ENCODE results near the gene EWSR1. TPM values are rescaled to one million over a fixed set of nuclear protein-coding genes. Genes with fewer than 3 reads are reported as not detected.

Gene EWSR1
- total and polyA plus RNA-seq, 2 of the 4 experiments (the other 2 are of a cell fraction): 243 to 518 TPM

DNA sequence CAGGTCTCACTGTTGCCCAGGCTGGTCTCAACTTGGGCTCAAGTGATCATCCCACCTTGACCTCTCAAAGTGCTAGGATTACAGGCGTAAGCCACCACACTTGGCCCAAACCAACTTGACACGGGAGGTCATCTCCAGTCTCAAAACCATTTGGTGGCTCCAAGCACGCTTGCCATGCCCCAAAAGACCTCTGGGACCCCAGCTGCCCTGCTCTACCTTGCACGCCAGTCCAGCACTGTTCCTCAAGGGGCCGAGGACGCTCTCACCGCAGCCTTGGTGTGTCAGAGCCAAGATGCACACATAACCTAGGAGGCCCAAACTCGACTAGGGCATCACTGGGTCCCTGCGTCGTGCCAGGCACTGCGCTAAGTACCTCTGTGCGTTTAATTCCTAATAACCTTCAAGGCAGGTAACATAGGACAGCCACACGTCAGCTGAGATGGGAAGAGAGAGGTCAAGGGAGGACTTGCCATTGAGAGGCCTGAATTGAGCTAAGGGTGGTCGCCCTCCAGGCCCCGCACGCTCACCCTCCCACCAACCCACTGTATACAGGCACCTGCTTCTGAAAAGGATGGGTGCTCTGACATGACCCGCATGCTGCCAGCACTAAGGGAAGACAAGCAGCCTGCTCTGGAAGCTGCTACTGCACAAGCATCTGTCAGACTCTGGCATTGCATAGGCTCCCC is 33.8 kb downstream of the EWSR1 start:
- no peak overlapping the region for H3K4me2 ChIP-seq (ENCODE audit: low read depth, low read length)
- H3K4me3 ChIP-seq (ENCODE audit: insufficient read depth, low read depth, low read length): no peak overlapping the region
- H3K27me3 ChIP-seq (ENCODE audit: control insufficient read depth, insufficient read depth, low read length): no peaks in the 10 kb centered on the region
- no peak overlapping the region for H3K23ac ChIP-seq (ENCODE audit: low read depth, low read length)
- intact Hi-C loops (cut with micrococcal nuclease) (no loop called here), dilution Hi-C loops (cut with HindIII; ENCODE audit: low sequenced_read_pairs, unreplicated experiment) (no loop called here), in situ Hi-C loops (cut with MboI; ENCODE audit: low sequenced_read_pairs) (no loop called here)
- peaks cover 10% of the 10 kb centered on the region for H3K9me1 ChIP-seq (ENCODE audit: insufficient read depth, low read length)
- no peak overlapping the region for H3K18ac ChIP-seq (ENCODE audit: low read depth, low read length)
- POLR2A ChIA-PET (ENCODE audit: unreplicated experiment): no interaction called here
- H2AK9ac ChIP-seq (replicated peaks; ENCODE audit: low read depth, low read length, poor library complexity): no peak overlapping the region
- no peak for DNase-seq
- no peak for ATAC-seq (ENCODE audit: low read depth)
- no peak overlapping the region for H3K14ac ChIP-seq (replicated peaks; ENCODE audit: low read depth, low read length)
- no peak overlapping the region for H2BK20ac ChIP-seq (ENCODE audit: low read depth, low read length)
- peaks cover 2% of the 10 kb centered on the region for H3K4me1 ChIP-seq (ENCODE audit: control insufficient read depth, insufficient read depth, low read length)
- H3K79me1 ChIP-seq (ENCODE audit: low read depth in 1 of 2, low read length in 2 of 2): peaks cover 9 to 21% of the 10 kb centered on the region in 2 experiments
- H4K5ac ChIP-seq (ENCODE audit: low read depth, low read length): no peak overlapping the region
- no peak overlapping the region for H4K8ac ChIP-seq (ENCODE audit: low read depth in 2 of 2, low read length in 2 of 2)
- H3K4ac ChIP-seq (ENCODE audit: low read depth, low read length): no peak overlapping the region
- no TSS peak for BruUV-seq (replicated peaks)
- H2AFZ ChIP-seq (replicated peaks; ENCODE audit: low read length, poor library complexity): no peak overlapping the region
- H3K9me3 ChIP-seq (ENCODE audit: control insufficient read depth, insufficient read depth, low read length): no peaks in the 10 kb centered on the region
- H2BK5ac ChIP-seq (ENCODE audit: low read depth, low read length, poor library complexity, severe bottlenecking): no peak overlapping the region
- H4K20me1 ChIP-seq (ENCODE audit: insufficient read depth, low read length): peaks cover 37% of the 10 kb centered on the region
- no peak overlapping the region for H3K27ac ChIP-seq (ENCODE audit: insufficient read depth, low read length)
- no peak overlapping the region for H4K91ac ChIP-seq (ENCODE audit: insufficient read depth, low read depth, low read length)
- no peak overlapping the region for H3K9ac ChIP-seq (ENCODE audit: low read depth, low read length)
- 91% methylated on average over 8 of the region's 17 CpGs; no CpG with 5 or more reads in 1 of the 2 experiments for WGBS, 2 experiments (ENCODE audit: extremely low coverage in 2 of 2, insufficient read length in 1 of 2)
- H3K56ac ChIP-seq (ENCODE audit: extremely low read depth, insufficient read depth, low read length): no peak overlapping the region
- H3K36me3 ChIP-seq (ENCODE audit: control insufficient read depth, insufficient read depth, low read length): peaks cover 41% of the 10 kb centered on the region
- no peak for TF ChIP-seq RCOR1 (IDR thresholded peaks at IDR 0.05; ENCODE audit: insufficient replicate concordance, low read length)
- TF ChIP-seq SMC3 (IDR thresholded peaks at IDR 0.05; ENCODE audit: low read depth, low read length): no peak
- TF ChIP-seq, protein P1, sequence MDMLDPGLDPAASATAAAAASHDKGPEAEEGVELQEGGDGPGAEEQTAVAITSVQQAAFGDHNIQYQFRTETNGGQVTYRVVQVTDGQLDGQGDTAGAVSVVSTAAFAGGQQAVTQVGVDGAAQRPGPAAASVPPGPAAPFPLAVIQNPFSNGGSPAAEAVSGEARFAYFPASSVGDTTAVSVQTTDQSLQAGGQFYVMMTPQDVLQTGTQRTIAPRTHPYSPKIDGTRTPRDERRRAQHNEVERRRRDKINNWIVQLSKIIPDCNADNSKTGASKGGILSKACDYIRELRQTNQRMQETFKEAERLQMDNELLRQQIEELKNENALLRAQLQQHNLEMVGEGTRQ (IDR thresholded peaks at IDR 0.05; ENCODE audit: low read depth, low read length): no peak
- TF ChIP-seq POLR2A (IDR thresholded peaks at IDR 0.05; ENCODE audit: low read depth, low read length): no peak
- TF ChIP-seq MAZ (IDR thresholded peaks at IDR 0.05; ENCODE audit: borderline replicate concordance, low read depth, low read length): no peak
- TF ChIP-seq MAFK (IDR thresholded peaks at IDR 0.05; ENCODE audit: low read depth, low read length): no peak
- TF ChIP-seq NFE2L2 (IDR thresholded peaks at IDR 0.05; ENCODE audit: low read depth, low read length): no peak
- no peak for TF ChIP-seq MXI1 (IDR thresholded peaks at IDR 0.05; ENCODE audit: borderline replicate concordance, low read depth, low read length)
- no peak for TF ChIP-seq RAD21 (IDR thresholded peaks at IDR 0.05; ENCODE audit: low read length)
- TF ChIP-seq CEBPB (IDR thresholded peaks at IDR 0.05; ENCODE audit: low read depth, low read length): no peak
- no peak for TF ChIP-seq BHLHE40 (IDR thresholded peaks at IDR 0.05; ENCODE audit: low read depth, low read length)
- H2BK15ac ChIP-seq (ENCODE audit: low read depth, low read length): no peak overlapping the region
- H2BK120ac ChIP-seq (ENCODE audit: low read depth, low read length): no peak overlapping the region
- CTCF ChIA-PET: no interaction called here
- no peak overlapping the region for H2AK5ac ChIP-seq (ENCODE audit: low read depth, low read length)

Measured in IMR-90 (cell line).